Left renal cortex interstitium (tissue), 4 donors: ENCODE measurements around the gene GFRA4. TPM values are rescaled to one million over a fixed set of nuclear protein-coding genes. Genes with fewer than 3 reads are reported as not detected.

Source experiments
- DNase-seq, 4 donors: peaks; one replicate each; pipeline ENCODE4 v3.0.0-alpha.2; 2013; ENCODE audit warnings: low read depth in 4 of 4, low spot score in 2 of 4, missing footprints in 1 of 4
- polyA plus RNA-seq, 4 donors: library from polyadenylated mRNA; unstranded; fragments of 120-200 nt; gene quantifications; one replicate each; pipeline ENCODE4 v1.2.1, GENCODE V29; 2013; ENCODE audit not compliant: insufficient read length in 4 of 4

The GFRA4 gene
- polyA plus RNA-seq, 4 donors = 0.10 to 0.30 (median 0.27) TPM; not detected in 1

DNA sequence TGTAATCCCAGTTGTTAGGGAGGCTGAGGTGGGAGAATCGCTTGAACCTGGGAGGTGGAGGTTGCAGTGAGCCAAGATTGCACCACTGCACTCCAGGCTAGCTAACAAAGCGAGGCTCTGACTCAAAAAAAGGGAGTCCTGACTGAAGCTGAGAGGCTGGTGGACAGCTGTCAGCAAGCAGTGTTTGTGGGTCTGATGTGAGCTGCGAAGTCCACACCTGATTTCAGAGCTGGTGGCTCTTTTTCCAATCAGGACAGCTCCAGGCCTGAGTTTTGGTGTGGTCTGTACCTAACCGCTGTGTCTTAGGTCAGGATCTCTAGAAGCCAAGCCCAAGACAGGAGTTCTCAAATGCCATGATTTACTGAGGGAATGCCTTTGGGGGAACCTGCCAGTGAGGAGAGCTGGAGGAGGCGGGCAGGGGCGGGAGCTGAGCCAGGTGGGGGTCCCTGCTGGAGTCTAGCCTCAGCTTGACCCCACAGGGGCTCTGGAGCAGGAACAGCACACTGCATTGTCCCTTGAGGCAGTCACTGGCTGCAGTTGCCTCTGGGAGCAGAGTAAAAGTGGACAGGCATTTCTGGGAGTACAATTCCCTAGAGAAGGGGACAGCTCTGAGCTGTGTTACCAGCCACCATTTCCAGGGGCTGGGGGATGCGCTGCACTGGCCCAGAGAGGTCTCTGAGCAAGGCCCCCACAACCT lies 5.0 kb downstream of the GFRA4 start:
- DNase-seq = no peak

DNA sequence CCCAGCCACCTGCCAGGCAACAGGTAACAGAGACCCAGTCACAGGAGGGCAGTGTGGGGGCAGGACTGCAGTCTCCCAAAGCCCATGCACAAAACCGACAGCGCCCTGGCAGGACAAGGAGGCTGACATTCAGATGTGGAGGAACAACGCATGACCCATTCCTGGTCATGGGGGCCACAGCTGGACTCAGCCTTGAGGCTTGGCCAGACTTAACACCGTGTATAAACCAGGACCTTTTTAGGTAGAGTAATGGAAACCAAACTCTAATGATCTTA lies 8.1 kb downstream of the GFRA4 start:
- no peak for DNase-seq

DNA sequence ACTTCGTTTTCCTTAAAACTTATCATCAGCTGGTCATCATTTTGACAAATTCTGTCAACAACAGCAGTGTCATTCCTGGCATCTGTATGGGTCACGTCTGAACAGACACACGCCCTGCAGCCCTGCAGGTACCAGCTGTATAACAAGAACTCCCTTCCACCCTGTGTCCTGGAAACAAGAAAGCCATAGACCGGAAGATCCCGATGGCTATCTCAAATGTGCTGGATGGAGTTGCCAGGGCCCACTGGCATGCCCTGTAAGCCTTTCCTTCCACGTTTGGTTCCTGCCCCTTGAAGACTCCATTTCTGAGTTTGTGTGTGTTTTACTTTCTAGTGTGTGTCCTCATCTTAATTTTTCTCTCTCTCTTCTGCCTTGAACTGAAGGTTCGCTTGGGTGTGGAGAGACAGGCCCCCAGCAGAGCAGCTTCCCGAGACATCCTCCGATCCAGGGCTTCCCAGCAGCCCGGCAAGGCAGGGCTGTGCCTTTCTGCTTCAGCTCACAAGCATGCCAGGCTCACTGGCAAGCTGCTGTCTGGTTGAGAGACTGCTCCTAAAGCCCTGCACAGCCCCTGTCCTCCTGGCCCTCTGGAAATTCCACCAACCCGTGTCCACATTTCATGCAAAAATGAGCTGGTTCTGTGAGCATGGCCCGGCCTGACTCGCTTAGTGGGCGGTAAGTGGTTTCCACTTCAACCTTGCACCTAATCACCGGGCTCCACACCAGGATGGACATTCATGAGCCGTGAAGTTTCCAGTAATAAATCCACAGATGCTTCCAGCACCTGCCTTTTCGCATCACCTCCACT lies 8.7 kb downstream of the GFRA4 start:
- DNase-seq = peak in 2 of 4 donors; percentile 39 to 41

DNA sequence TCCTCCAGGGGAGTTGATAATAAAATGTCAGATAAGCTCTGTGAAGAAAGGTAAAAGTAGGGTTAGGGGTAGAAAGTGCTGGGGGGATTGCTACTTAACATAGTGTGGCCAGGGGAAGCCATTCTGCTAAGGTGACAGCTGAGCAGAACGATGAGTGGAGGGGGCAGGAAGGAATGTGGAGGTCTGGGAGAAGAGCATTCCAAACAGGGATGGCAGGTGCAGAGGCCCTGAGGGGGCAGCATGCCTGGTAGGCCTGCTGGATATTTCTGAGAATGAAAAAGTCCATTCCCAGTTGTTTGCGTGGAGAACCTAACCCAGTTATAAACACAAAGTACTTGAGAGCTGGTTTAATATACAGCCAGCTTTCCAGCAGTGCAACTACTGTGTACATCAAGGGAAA lies 9.3 kb downstream of the GFRA4 start:
- DNase-seq = no peak

DNA sequence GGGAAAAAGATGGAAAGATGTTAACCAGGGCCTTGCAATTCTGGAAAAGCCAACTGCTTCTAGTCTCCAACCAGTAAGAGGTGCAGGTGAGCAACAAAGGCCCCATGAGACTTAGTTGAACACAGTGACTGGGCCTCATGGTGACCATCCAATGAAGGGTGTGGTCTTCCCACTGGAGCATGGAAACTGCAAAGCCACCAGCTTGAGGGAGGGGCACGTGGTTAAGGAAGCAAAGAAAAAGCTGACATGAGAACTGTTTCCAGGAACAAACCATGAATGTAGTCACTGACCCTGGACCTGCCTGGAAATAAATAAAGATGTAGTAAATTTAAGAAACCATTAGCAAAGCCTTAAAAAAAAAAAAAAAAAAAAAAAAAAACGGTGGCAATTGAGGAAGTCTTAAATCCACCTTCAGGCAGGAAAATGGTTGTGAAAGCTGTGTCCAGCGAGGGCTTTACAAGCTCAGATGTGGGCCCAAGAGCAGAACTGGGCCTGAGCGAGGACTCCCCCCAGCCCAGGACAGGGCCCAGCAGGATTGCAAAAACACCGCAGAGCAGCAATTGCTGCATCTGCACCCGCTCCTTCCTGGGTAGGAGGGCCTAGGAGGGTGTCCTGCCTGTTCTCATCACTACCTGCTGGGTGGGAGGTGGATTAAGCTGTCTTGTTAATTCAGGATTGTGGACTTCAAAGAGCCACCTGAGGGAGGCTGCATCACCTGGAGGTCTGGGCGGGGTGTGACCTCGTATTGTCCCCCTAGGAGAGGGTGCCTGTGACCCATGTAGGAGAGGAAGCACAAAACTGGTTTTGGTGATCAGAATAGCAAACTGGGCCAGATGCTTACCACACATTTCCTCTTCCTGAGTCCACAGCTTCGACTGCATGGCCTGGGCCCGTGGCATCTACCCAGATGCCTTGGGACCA lies 10.3 kb downstream of the GFRA4 start:
- peak in 1 of 4 donors; percentile 41 for DNase-seq

DNA sequence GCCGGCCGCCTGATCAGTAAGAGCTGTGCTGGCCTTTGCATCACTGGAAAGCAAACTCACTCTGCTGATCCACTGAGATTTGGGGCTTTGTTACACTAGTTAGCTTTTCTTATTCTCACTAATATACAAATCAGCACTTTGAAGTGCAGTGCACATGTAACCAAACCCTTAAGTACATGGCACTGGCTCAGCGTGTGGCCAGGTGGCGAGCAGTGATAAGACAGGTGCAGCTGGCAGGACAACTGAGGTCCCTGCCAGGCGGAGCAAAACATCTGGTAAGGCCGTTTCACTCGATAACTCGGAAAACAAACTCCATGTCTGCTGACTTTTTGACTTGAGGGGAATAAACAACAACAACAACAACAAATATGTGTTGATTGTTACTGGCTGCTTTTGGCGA lies 11.0 kb downstream of the GFRA4 start:
- DNase-seq = no peak

DNA sequence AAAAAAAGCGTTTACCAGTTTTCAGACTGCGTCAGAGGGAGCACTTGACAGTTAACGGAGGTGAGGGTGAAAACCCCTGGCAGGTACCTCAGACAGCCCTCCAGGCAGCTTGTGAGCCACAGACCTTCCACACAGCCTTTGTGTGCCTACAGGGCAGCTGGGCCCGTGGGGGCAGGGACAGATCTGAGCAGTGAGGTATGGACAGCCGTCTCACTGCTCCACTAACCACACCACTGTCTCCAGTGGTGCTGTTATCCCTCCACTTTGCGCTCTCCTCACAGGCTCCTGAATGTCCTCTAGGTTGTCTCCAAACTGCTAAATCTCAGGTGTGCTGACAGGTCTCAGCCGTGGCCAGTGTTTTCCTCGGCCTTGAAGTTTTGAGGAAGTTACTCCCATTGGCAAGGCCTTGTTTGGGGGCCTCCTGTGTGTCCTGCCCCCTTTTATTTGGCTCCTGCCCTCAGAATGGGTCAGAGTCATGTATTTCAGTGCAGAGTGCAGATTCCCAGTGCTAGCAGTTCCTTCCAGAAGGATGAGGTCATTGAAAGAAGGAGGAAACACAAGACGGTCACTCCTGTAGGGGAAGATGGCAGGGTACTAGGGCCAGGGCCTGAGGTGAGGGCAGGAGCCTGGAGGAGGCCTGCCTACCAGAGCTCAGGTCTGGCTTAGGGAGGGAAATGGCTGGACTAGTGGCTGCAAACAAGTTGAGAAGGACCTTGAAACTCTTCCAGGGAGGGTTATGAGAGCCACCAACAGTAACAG lies 11.8 kb downstream of the GFRA4 start:
- DNase-seq = no peak

DNA sequence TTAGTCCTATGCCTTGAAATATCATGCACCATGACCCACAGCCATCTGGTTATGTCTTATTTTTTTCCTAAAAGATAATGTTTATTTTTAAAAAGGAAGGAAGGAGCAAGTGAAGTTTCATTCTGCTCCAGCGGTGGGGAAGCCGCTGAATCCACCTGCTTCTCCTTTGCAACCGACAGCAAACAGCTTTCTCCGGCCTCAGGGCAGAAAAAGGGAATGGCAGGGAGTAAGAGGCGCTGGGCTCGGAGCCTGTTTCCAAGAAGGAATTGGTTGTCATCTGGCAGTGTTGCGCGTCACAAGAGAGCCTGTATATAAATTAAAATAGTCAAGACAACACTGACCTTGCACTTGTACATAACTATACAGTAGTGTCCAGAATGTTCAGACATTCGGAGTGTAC lies 14.2 kb downstream of the GFRA4 start:
- no peak for DNase-seq

DNA sequence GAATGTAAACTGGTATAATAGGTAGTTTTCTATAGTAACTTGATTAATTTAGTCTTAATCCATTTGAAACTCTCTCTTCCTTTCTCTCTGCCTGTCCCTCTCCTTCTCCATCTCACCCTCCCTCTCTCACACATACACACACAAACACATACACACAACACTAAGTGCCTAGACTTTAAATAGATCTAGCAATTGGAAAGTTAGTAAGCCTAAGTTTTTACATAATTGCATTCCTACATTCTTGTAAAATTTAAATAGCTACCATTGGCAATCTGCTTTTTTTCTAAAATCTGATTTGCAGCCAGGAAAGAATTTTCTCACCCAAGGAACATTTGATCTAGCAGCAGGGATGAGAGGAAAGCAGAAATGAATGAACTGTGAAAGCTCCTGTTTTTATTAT lies 15.7 kb downstream of the GFRA4 start:
- DNase-seq = no peak

DNA sequence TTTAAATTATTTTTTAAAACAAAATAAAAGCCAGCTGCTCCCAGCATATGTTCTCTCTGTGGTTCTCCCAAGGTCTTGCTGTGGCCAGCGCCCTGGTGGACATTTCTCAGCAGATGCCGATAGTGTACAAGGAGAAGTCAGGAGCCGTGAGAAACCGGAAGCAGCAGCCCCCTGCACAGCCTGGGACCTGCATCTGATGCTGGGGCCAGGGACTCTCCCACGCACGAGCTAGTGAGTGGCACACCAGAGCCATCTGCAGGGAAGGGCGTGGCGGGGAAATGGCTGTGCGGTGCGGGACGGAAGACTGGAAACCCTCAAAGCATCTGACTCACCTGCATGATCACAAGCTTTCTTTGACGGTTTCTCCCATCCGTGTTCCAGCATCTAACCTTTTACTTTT lies 16.5 kb downstream of the GFRA4 start:
- no peak for DNase-seq

DNA sequence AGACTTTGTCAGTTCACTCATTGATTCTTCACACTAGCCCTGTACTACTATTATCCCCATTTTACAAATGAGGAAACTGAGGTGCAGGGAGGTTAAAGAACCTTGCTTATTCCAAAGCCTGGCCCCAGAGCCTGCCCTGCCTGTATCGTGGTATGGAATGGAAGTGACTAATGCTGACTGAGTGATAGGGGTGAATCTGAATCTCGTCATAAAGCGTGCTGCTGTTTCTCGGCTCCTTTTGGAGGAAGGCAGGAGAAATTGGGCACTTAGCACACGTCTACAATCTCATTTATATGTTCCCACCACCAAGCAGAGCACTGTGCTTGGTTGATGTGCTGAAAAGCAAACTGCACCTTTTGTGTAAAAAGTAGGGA lies 17.1 kb downstream of the GFRA4 start:
- no peak for DNase-seq

DNA sequence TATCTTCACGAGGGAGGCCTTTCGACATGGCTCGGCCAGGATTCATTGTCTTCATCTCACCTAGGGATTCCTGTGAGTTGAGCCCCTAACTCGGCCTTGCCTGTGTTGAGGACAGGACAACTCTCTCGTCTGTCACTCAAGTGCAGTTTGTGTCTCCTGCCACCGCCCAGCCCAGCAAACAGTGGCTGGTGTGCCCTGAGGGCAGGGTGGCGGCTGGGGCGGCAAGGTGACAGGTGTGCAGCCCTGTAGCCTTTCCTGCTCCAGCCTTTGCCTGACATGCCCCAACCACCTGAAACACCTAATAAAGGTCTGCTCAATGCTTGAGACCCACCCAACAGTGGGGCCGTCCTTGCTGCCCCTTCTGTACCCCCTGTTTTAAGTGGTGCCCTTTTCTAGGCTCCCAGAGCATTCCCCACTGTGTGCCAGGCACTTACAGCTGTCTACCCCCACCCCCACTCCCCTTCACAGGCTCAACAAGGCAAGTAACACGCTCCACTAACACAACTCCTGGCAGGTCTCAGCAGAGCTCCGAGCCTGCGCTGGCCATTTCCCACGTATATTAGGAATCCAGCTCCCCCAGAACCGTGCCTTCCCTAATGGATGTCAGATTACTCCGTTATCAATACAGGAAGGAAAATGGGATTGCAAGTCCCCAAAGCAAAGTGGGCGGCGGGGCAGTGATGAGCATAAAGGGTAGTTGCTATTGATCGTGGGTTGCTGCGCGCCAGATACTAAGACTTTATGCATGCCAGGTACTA lies 17.7 kb downstream of the GFRA4 start:
- DNase-seq = no peak

DNA sequence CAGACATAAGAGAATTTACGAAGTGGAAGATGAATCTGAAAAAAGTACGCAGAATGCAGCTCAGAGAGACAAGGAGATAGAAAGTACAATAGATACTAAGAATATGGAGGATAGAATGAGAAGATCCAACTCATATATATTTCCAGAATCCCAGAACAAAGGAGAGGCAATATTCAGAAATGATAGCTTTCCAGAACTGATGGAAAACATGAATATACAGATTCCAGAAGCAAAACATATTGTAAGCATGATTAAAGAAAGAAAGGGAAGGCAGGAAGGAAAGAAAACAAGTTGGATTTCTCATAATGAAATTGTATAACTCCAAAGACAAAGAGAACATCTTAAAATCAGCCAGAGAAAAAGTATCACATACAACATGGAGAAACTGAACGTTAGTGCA lies 22.9 kb downstream of the GFRA4 start:
- DNase-seq = no peak

DNA sequence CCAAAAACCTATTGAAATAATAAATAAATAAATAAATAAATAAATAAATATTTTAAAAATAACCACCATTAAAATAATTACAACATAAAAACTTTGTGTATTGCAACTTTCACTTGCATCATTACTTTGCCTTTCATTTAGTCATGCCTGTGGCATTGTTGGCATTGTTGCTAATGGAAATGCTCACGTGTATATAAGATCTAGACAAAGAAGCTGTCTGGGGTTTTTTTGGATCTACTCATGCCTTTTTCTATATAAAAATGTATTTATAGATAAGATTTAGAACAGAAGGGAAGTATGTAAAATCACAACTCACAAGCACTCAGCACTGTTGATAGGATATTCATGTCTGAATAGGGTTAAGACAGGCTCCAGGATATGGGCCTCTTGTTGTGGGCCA lies 27.9 kb downstream of the GFRA4 start:
- DNase-seq = no peak

DNA sequence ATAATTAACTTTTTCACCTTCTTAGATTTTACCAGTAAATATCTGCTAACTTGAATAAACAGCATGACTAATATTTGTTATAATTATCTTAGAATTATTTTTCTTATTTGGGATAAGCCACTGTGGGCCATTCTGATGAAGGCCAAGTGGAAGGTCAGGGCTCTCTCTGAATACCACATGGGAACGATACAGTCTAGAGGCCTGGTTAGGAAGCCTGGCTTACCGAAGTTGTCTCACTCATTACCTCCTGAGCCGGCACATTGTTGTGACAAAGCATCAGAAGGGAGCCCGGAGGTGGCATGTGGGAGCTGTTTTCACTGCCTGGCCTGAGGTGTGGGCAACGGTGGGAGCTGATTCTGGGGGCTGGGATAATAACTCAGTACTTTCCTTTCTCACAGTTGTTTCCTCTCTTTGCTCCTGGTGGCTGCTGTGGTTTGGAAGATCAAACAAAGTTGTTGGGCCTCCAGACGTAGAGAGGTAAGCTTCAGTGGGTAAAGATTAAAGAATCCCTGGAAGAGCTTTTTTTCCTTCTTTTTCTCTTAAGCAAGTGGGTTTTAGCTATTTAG lies 29.2 kb downstream of the GFRA4 start:
- no peak for DNase-seq

DNA sequence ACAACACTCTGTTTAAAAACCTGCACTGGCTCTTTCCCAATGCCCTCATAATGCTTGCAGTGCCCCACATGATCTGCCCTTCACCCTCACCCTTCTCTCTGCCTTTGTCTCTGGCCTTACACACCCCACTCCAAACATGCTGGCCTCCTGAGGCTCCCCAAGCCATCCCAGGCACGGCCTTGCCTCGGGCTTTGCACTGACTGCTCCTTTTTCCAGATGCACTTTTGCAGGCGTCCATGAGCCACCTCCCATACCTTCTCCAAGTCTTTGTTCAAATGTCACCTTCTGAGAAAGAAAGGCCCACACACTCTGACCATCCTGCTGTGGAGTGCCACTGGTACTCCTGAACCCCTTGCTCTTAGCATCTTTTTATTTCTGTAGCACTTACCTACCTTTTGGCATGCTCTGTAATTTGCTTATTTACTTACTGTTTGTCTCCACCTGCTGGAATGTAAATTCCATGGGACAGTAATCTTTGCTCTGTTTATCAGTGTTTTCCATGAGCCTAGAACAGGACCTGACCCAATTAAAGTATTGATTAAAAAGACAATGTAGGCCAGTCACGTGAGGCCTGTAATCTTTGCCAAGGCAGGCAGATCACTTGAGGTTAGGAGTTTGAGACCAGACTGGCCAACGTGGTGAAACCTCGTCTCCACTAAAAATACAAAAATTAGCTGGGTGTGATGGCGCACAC lies 30.7 kb downstream of the GFRA4 start:
- no peak for DNase-seq

DNA sequence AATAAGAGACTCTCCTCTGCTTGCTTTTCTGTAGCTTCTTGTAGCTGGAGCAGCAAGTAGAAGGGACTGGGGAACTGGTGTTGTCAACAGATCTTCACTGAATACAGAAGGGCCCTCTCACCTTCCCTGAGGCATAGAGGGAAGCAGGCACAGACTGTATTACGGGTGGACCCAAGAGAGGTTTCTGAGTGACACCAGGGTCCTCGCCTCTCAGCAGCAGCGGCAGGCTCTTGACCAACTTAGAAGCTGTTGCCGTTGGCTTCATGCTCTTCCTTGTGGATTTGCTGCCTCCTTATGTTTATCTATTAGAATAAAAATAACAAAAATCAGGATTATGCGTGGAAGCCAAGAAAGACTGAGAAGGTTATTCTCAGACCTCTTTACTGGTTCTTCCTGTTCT lies 31.7 kb downstream of the GFRA4 start:
- no peak for DNase-seq

DNA sequence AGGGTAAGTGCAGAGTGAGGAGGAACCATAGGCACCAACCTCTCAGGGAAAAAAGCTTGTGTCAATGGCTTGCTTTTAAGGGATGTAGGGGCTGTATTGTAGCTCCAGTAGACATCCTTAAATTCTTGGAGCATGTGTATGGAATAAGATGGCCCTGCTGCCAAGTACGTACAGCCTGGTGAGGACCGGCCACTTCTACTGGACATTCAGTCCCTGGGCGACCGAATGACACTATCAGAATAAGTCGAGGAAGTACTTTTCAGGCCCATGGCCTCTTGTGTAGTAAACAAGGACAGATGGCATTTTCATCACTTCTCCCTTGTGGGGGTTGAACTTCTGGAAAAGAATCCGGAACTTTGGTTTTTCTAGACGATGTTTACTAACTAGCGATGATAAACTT lies 32.8 kb downstream of the GFRA4 start:
- no peak for DNase-seq

DNA sequence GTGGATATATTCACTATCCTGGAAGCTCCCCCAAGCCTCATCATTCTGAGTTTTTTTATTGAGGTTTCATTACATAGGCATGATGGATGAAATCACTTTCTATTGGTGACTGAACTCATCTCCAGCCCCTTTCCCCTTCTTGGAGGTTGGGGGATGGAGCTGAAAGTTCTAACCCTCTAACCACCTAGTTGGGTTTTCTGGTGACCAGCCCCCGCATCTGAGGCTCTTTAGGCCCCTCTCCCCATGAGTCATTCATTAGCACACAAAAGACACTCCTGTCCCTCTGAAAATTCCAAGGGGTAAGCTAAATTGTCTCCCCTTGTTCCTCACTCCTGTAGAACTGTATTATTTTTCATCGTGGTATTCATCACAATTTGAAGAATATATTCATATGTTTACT lies 33.3 kb downstream of the GFRA4 start:
- no peak for DNase-seq
